ENCODE measurements around the gene DOCK2.

- no peak for TF ChIP-seq CTCF (IDR thresholded peaks at IDR 0.05)
- TF ChIP-seq POLR2A (IDR thresholded peaks at IDR 0.05): no peak
These were observed 219.5 kb downstream of the DOCK2 start for GRCh38 chr5:169856571-169856970.
